Left renal pelvis (tissue), 4 donors: ENCODE results near the gene PCNP. TPM values are rescaled to one million over a fixed set of nuclear protein-coding genes. Genes with fewer than 3 reads are reported as not detected.
A peak's percentile ranks its signal among the peaks of the same experiment; 100 is the strongest.
"Not testable (repeated sequence)": the region's sequence is repeated elsewhere in the genome, so short reads cannot be mapped to it uniquely, and the experiment has no call there.

ENCODE experiments used
- DNase-seq, 4 donors: peaks; one replicate each; pipeline ENCODE4 v3.0.0-alpha.2; 2013; ENCODE audit warnings: low read depth in 4 of 4, low spot score in 3 of 4
- polyA plus RNA-seq, 4 donors: library from polyadenylated mRNA; unstranded; fragments of 120-200 nt; gene quantifications; one replicate each; pipeline ENCODE4 v1.2.1, GENCODE V29; 2013; ENCODE audit not compliant: insufficient read length in 4 of 4

Gene PCNP
- polyA plus RNA-seq, 4 donors, result 198 to 272 (median 224) TPM

DNA sequence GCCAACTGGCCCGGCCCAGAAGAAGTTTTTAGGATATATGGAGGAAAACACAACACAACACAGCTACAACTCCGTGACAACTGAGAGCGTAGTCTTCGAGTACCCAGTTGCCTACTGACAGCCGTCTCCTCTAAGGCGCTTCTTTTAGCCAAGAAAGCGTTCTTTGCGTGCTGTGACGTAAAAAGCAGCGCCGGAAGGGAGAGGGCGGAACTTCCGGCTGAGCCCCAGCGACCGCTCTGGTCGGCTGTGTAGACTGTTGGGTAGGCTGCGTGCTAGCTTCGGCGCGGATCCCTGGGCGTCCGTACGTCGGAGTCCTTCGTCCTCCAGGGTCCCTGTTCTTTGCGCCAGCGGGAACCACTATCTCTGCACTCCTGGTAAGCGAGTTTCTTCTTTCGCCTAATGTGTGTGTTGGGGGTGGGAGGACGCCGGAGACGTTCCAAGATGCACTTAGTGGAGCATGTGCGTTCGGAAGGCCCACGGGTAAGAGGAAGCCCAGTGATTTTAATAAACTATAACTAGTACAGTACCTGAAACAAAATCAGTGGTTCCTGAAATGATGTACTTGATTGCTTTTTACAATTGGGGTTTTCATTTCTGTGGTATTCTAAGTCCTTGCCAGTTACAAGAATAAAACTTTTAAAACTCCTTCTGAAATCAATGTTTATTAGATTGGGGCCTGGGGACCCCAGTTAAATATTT is 12.2 kb upstream of the PCNP start, which contains the start of gene TRMT10C:
Gene TRMT10C, plus strand, starts transcription at position 239 of the 699 bp plus-strand sequence. CDS start 2,914 bp downstream, outside the sequence.
- DNase-seq, result peak; percentile 83 to 92 (median 84)

DNA sequence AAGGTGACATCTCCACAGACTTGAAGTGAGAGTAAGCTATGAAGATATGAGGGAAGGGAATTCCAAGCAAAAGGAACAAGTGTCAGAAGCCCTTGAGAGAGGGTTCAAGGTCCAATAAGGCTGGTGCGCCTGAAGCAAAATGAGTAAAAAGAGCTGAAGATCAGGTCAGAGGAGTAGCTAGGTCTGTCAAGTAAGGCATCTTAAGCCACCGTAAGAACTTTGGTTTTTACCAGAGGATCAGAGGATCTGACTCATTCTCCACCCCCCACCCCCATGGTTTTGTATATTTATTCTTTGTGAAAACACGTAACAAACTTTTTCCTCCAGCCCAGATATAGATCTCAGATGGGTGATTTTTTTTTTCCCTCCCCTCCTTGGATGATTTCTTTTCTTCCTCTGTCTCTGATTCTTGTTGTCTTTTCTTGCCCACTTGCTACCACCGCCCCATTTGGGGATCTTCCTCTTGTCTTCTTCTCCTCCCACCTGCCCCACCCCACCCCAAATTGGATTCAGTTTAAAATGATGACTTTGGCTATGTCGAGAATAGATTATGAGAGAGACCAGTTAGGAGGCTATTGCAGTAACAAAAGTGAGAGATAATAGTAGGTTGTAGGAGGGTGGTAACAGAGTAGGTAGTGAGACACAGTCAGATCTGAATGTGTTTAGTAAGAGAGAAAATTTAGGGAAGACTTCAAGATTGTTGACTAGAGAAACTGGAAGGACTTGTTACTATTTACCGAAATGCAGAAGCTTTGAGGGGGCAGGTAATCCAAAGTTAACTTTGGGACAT is 6.3 kb upstream of the PCNP start:
- no peak for DNase-seq

GRCh38 chr3:101571028-101571895 is 2.7 kb upstream of the PCNP start:
- no peak for DNase-seq

- DNase-seq, result peak; percentile 43 to 55 (median 48)
These were observed 570 bp downstream of the PCNP start for GRCh38 chr3:101574388-101575112.

- no peak for DNase-seq
These were observed 3.3 kb downstream of the PCNP start for GRCh38 chr3:101577286-101577685.

GRCh38 chr3:101588616-101589015 is 14.6 kb downstream of the PCNP start:
- DNase-seq, result no peak

DNA sequence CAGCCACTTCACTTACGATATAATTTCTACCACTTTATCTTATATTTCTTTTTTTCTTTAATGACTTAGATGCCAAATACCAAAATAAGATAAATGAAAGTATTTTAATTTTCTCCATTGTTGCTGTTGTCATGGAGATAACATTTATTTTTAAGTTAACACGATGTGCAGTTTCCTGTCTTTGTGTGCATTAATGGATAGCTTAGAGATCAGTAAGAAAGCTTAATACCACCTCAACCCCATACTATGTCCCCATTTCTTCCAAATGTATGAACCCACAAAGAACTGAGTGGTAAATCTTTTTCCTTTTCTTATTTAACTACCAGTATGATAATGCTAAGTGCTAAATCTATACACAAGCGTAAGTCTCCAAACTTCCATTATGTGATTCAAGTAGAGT is 17.1 kb downstream of the PCNP start:
- DNase-seq, result no peak

DNA sequence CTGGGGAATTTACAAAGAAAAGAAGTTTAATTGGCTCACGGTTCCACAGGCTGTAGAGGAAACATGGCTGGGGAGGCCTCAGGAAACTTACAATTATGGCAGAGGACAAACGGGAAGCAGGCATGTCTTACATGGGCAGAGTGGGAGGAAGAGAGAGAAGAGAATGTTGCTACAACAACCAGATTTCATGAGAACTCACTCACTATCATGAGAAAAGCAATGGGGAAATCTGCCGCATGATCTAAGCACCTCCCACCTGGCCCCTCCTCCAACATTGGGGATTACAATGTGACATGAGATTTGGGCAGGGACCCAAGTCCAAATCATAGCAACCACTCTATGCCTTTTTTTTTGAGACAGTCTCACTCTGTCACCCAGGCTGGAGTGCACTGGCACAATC is 28.8 kb downstream of the PCNP start:
- DNase-seq, result no peak

DNA sequence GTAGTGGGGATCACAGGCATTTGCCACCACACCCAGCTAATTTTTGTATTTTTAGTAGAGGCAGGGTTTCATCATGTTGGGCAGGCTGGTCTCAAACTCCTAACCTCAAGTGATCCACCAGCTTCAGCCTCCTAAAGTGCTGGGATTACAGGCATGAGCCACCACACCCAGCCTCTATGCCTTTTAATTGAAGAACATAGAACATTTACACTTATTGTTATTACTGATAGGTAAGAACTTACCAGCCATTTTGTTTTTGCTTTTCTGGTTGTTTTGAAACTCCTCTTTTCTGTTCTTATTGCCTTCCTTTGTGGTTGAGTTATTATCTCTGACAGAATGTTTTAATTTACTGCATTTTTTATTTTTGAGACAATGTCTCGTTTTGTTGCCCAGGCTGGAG is 29.2 kb downstream of the PCNP start:
- no peak for DNase-seq

GRCh38 chr3:101605398-101605797 is 31.4 kb downstream of the PCNP start:
- not testable (repeated sequence) for DNase-seq

- DNase-seq, result no peak
These were observed 37.0 kb downstream of the PCNP start for GRCh38 chr3:101611023-101611422.

- not testable (repeated sequence) for DNase-seq
These were observed 39.0 kb downstream of the PCNP start for GRCh38 chr3:101613014-101613413.

- no peak for DNase-seq
These were observed 41.5 kb downstream of the PCNP start for GRCh38 chr3:101615525-101615924.

DNA sequence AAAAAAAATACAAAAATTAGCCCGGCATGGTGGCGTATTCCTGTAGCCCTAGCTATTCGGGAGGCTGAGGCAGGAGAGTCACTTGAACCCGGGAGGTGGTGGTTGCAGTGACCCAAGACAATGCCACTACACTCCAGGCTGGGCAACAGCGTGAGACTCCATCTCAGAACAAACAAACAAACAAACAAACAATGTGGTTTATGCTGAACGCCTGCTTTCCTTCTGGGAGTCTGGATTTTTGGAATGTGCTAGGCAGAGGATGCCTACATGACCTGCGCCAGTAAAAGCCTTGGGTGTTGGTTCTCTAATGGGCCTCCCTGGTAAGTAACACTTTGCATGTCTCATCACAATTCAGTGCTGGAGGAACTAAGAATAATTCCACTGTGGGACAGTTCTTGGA is 43.5 kb downstream of the PCNP start:
- DNase-seq, result no peak

DNA sequence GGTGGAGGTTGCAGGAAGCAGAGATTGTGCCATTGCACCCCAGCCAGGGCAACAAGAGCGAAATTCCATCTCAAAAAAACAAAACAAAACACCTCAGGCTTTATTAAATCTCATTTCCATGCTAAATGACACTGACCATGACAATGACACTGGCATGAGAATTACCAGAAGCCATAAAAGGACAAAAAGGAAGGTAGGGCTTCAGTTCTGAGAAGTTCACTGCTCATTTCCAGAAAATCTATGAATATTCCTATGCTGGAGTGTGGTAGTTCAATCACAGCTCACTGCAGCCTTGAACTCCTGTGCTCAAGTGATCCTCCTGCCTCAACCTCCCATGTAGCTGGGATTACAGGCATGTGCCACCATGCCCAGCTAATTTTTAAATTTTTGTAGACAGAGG is 44.7 kb downstream of the PCNP start:
- no peak for DNase-seq

GRCh38 chr3:101619734-101620133 is 45.8 kb downstream of the PCNP start:
- DNase-seq, result no peak

DNA sequence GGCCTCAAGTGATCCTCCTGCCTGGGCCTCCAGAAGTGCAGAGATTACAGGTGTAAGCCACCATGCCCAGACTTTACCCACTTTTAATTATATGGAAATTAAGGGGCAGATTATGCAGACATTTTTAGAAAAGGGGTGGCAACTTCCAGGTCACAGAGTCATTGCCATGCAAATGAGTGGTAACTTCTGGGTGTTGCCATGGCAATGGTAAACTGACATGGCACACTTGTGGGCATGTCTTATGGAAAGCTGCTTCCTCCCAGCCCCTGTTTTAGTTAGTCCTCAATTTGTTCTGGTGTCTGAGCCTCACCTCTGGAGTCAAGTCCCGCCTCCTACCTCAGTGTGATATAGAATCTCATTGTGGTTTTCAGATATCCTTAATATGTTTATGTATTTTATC is 49.7 kb downstream of the PCNP start:
- DNase-seq, result no peak

GRCh38 chr3:101624857-101625256 is 50.9 kb downstream of the PCNP start:
- no peak for DNase-seq

GRCh38 chr3:101625879-101626278 is 51.9 kb downstream of the PCNP start:
- no peak for DNase-seq

DNA sequence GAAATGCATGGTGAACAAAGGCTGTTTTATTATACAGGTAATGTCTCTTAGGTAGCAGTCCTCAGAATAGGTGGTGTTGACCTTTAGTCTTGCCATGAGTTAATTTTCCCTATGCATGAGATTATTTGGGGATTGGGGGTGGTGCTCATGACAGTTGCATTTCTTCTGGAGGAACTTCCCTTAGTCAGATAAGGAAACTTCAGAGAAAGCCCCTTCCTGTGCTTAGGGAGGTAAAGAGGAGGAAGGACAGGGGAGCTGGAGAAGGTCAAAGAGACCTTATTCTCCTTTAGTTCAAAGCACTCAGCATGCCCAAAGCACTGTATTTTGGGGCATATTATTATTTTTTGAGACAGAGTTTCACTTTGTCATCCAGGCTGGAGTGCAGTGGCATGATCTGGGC is 55.2 kb downstream of the PCNP start:
- DNase-seq, result no peak
